Lower lobe of right lung (tissue), 2 donors: ENCODE results near the gene GALC. TPM values are rescaled to one million over a fixed set of nuclear protein-coding genes. Genes with fewer than 3 reads are reported as not detected.

ENCODE experiments used
- ATAC-seq, 2 donors: fragments of 200-7000 bp; cut with Tn5 transposase; one replicate each; pipeline ENCODE4 v1.9.1; 2020 to 2022; ENCODE audit warnings: mild to moderate bottlenecking in 2 of 2, moderate library complexity in 2 of 2
- DNase-seq: peaks from one replicate; pipeline ENCODE4 v3.0.0-alpha.2; 2020
- H3K27ac ChIP-seq: fragments of 200-600 bp; one replicate; pipeline ENCODE4 v1.8.0; 2022
- H3K27me3 ChIP-seq: fragments of 200-600 bp; one replicate; pipeline ENCODE4 v1.8.0; 2022; ENCODE audit warnings: low read depth
- H3K36me3 ChIP-seq: fragments of 200-600 bp; one replicate; pipeline ENCODE4 v1.8.0; 2022; ENCODE audit warnings: mild to moderate bottlenecking
- H3K4me1 ChIP-seq: fragments of 200-600 bp; one replicate; pipeline ENCODE4 v1.8.0; 2022
- H3K4me3 ChIP-seq: fragments of 200-600 bp; one replicate; pipeline ENCODE4 v1.8.0; 2022; ENCODE audit warnings: mild to moderate bottlenecking
- H3K9me3 ChIP-seq: fragments of 200-600 bp; one replicate; pipeline ENCODE4 v1.8.0; 2022
- intact Hi-C: fragments of 100-400 bp; cut with DNase I; formaldehyde crosslinking; loops from one replicate; pipeline ENCODE4 v1.11.0; 2022
- total RNA-seq: library from RNA; stranded (reverse); fragmentation: NEBNext Ultra II Directional; extraction: Animal tissue kit (Norgen Biotek cat#: 25700); gene quantifications from one replicate; pipeline ENCODE4 v1.2.1, GENCODE V29; 2021
- TF ChIP-seq, protein P1 (sequence below): fragments of 200-600 bp; IDR thresholded peaks from one replicate; pipeline ENCODE4 v1.8.0; 2022; ENCODE audit warnings: antibody characterized with exemption, mild to moderate bottlenecking
- donor health status: DM: no; HTN: yes; CAD: no; lungs with severe emphysema.

Gene GALC
- total RNA-seq, 1 donor from 2014 or later = 59.4 TPM

GRCh38 chr14:87992346-87992717 is 650 bp downstream of the GALC start:
- ATAC-seq = peak; percentile 33 to 43

GRCh38 chr14:87990682-87991081 is 2.3 kb downstream of the GALC start:
- ATAC-seq (no peak), DNase-seq (no peak)
- peaks cover 30% of the 10 kb centered on the region for H3K4me1 ChIP-seq

More at GRCh38 chr14:87992346-87992717, 650 bp downstream of the GALC start:
- DNase-seq = no peak
- TF ChIP-seq, protein P1, sequence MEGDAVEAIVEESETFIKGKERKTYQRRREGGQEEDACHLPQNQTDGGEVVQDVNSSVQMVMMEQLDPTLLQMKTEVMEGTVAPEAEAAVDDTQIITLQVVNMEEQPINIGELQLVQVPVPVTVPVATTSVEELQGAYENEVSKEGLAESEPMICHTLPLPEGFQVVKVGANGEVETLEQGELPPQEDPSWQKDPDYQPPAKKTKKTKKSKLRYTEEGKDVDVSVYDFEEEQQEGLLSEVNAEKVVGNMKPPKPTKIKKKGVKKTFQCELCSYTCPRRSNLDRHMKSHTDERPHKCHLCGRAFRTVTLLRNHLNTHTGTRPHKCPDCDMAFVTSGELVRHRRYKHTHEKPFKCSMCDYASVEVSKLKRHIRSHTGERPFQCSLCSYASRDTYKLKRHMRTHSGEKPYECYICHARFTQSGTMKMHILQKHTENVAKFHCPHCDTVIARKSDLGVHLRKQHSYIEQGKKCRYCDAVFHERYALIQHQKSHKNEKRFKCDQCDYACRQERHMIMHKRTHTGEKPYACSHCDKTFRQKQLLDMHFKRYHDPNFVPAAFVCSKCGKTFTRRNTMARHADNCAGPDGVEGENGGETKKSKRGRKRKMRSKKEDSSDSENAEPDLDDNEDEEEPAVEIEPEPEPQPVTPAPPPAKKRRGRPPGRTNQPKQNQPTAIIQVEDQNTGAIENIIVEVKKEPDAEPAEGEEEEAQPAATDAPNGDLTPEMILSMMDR = no peak
- Histone ChIP-seq H3K4me1 (peaks cover 30% of the 10 kb centered on the region), H3K9me3 (no peaks in the 10 kb centered on the region), H3K27me3 (no peaks in the 10 kb centered on the region), H3K4me3 (peak overlapping the region; percentile 72), H3K27ac (peak overlapping the region; percentile 97), H3K36me3 (peaks cover 2% of the 10 kb centered on the region)
- intact Hi-C loops = no loop called here

GRCh38 chr14:87989956-87990299 is 3.1 kb downstream of the GALC start:
- intact Hi-C loops = no loop called here
- Histone ChIP-seq H3K27ac (no peak overlapping the region), H3K4me1 (peaks cover 30% of the 10 kb centered on the region), H3K4me3 (no peak overlapping the region), H3K9me3 (no peaks in the 10 kb centered on the region), H3K36me3 (peaks cover 23% of the 10 kb centered on the region), H3K27me3 (no peaks in the 10 kb centered on the region)
- no peak for DNase-seq
- ATAC-seq = no peak
- TF ChIP-seq, protein P1 = no peak

More at GRCh38 chr14:87990682-87991081, 2.3 kb downstream of the GALC start:
- TF ChIP-seq, protein P1 = no peak
- Histone ChIP-seq H3K27me3 (no peaks in the 10 kb centered on the region), H3K4me3 (no peak overlapping the region), H3K27ac (peak overlapping the region; percentile 97), H3K36me3 (peaks cover 17% of the 10 kb centered on the region), H3K9me3 (no peaks in the 10 kb centered on the region)
- intact Hi-C loops = no loop called here

DNA sequence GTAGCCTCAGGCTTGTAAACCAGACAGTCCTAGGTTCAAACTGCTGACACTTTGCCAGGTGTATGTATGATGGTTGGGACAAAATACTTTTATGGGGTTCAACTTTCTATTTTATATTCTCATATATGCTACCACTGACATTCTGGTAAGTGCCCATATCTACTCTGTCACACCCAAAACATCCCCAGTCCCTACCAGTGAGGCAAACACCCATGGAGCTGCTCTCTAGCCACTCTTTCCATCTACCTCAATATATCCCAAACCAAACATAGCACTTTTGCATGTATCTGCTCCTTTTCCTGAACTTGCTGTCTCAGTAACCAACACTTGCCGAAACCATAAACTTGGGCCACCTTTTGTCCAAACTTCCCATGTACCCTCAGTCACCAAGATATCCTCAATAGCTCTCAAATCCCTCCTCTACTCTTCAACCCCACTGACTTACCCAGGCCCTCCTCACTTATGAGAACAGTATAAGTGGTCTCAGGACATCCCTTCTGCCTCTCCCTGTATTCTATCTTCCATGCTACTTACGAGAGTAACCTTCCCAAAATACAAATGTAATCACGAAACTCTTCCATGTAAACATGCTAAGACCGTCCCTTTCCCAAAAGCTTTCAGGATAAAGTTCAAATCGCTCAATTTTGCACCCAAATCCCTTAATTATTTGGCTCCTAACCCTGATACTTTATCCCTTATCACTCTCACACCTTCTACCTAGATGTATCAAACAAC is 3.6 kb downstream of the GALC start:
- Histone ChIP-seq H3K9me3 (no peaks in the 10 kb centered on the region), H3K4me3 (no peak overlapping the region), H3K36me3 (peaks cover 27% of the 10 kb centered on the region), H3K27me3 (no peaks in the 10 kb centered on the region), H3K4me1 (peaks cover 30% of the 10 kb centered on the region), H3K27ac (no peak overlapping the region)
- intact Hi-C loops = no loop called here
- no peak for ATAC-seq
- DNase-seq = no peak
- TF ChIP-seq, protein P1 = no peak

DNA sequence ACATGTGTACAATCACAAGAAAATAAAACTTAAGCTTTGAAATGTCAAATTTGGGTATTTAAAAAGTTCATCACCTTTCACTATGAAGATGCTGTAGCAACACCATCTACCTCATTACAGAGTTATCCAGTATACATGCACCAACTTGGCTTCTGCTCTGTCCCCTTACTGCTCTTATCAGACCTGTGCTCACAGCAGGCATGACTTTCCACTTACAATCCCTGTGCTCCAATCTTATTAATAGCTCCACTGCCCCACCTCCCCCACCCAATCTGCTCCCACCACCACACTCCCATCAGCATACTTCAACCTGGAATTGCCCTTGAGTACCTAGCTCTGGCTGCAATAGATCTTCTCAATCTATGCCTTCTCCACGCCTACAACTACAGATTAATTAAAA is 13.3 kb downstream of the GALC start:
- H3K9me3 ChIP-seq = no peaks in the 10 kb centered on the region
- DNase-seq (no peak), ATAC-seq (no peak)
- no peaks in the 10 kb centered on the region for H3K27me3 ChIP-seq
- TF ChIP-seq, protein P1 = no peak
- no peak overlapping the region for H3K4me3 ChIP-seq
- H3K27ac ChIP-seq = no peak overlapping the region
- no peaks in the 10 kb centered on the region for H3K4me1 ChIP-seq
- intact Hi-C loops = no loop called here
- H3K36me3 ChIP-seq = peaks cover 61% of the 10 kb centered on the region
